A172 (cell line): ENCODE data around the gene CT47C1. TPM values are rescaled to one million over a fixed set of nuclear protein-coding genes. Genes with fewer than 3 reads are reported as not detected.

ENCODE experiments used
- DNase-seq: peaks from one replicate; pipeline ENCODE4 v3.0.0-alpha.2; 2015; ENCODE audit warnings: low spot score
- total RNA-seq: library from RNA; depleted of rRNA; stranded (reverse); fragments of >200 nt; shearing (Covaris generic); gene quantifications from 2 replicates; pipeline ENCODE4 v1.2.3, GENCODE V29; 2014; rRNA removed

The CT47C1 gene
- total RNA-seq, 1 experiment from 2014 or later = not detected

DNA sequence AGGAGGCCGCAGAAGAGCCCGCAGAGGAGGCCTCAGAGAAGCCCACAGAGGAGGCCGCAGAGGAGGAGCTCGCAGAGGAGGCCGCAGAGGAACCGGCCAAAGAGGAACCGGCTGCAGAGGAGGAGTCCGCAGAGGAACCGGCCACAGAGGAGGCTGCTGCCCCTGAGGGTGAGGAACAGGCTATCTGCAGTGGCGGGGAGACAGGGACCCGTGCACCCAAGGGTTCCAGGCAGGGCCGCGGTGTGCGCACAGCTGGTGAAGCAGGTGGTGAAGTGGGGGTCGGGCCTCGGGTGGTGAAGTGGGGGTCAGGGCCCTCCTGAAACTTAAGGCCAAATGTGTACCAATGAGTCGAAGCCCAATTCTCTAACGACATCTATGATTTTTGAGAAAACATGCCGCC lies 1.1 kb downstream of the CT47C1 start:
- no peak for DNase-seq

- no peak for DNase-seq
Measured at GRCh38 chrX:119075270-119076025, 2.7 kb downstream of the CT47C1 start.

DNA sequence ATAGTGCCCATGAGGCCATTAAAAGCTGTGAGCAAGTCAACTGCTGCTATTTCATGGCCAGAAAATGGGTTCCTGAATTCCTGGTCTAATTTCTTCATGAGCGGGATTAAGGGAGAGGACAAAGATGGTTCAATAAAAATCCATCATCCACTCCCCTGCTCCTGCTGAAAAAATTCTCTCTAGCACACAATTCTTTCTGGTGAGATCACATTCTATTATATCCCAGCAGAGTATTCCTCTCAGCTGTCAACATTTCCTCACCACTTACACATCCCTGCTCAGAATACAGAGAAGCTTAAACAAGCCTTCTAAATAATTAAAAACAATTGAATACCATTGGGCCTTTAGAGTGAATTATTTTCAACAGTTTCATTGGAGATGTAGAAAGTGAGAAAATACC lies 9.5 kb downstream of the CT47C1 start:
- no peak for DNase-seq

GRCh38 chrX:119084766-119085165 lies 12.0 kb downstream of the CT47C1 start:
- DNase-seq = no peak

DNA sequence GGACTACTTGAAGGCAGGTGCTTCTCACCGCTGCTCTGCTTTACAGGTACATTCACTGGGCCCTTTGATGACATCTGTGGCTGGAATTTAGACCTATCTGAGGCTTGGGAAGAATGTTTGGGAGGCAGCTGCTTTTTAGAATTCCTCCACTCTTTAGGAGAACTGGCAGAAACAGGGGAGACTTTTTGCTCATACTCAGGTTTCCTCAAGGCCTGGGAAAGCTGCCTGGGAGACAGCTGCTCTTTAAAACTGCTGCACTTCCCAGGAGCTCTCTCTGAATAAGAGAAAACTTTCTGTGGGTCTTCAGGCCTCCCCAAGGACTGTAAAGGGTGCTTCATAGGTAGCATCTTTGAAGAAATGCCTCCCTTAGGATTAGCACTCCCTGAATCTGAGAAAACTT lies 14.3 kb downstream of the CT47C1 start:
- DNase-seq = no peak

DNA sequence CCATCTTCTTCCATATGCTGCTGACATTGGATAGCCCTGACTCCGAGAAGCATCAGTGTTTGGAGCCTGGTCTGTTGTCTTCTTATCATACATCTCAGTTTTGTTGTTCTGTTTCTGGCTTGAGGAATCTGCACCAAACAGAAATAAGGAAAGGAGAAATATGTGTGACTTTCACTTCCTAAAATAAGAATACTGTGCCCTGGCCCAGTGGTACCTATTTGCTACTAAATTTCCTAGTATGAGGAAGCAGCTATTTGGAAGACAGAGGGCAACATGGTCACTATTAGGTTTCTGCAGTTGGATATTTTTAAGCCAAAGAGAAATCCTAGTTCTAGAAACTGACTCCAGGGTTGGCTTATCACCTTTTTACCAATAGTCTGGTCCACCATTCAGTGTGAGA lies 16.8 kb downstream of the CT47C1 start:
- no peak for DNase-seq

- DNase-seq = no peak
Measured at GRCh38 chrX:119090627-119091026, 17.8 kb downstream of the CT47C1 start.

GRCh38 chrX:119093991-119094735 lies 21.4 kb downstream of the CT47C1 start:
- DNase-seq = no peak

GRCh38 chrX:119094819-119095218 lies 22.0 kb downstream of the CT47C1 start:
- DNase-seq = no peak

DNA sequence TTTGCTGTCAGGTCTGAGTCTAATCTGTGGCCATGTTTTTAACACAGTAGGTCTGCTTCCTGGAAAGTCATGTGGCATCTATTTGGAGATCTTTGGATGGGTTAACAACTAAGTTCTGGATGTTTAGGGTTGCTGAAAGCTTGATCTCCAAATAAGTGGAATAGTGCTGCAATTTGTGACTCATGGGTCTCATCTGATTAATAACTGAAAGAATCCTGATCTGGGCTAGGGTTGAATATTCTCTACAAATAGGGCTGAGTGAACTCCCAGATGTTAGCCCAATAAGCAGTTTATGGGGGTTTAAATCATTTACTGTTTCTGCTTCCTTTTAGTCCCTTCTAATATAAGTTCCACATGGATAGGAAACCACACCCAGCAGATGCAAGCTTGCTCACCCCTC lies 23.1 kb downstream of the CT47C1 start:
- no peak for DNase-seq

DNA sequence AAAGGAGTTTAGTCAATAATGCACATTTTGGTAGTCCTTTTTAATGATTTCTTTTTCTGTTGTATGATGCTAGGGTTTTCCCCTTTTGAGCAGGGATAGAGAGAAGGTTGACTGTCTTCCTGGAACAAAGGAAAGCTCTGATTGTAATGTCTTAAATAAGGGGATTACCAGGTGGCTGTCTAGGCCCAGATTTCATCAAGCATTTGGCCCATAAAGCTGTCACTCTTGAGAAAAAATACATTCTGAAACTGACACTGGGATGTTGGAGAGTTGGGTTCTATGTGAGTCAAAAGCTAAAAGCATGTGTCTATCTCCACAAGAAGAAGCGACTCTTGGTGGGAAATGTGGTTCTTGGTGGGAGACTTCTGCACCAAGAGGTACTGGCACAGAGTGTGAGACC lies 28.4 kb downstream of the CT47C1 start:
- DNase-seq = no peak

DNA sequence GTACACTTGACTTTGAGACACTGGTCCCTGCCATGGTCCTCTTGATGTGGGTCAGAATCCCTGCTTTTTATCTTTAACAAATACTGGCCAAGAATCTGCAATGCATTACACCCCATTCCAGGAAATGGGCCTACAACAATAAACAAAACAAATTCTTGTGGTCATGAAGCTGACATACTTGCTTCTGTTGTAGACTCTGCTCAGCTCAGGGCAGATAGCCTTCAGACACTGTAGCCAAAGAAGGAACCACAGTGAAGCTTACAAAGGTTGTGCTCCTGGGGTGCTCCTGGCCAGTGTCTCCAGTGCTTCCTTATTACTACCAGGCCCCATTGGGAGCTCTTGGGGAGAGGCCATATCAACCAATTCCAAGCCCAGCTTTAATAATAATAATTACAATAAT lies 33.0 kb downstream of the CT47C1 start:
- DNase-seq = peak; percentile 1

DNA sequence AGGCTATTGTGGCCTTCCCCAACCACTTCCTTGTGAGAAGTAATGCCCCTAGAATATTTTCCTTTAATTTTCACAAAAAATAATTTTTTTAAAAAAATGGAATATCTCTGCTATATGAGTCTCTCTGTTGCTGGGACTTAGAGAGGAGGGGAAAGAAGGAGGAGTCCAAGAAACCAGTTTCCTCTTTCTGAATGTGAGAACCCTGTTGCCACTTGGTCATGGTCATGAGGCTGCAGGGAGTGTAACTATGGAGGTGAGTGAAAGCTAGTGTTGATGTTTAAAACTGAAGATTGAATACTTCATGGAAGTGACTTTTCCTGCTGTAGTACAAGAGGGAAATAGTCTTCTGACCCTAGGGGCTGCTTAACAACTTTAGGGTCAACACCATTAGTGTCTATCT lies 34.4 kb downstream of the CT47C1 start:
- no peak for DNase-seq

GRCh38 chrX:119118780-119119395 lies 46.1 kb downstream of the CT47C1 start:
- peak; percentile 5 for DNase-seq

GRCh38 chrX:119121341-119121740 lies 48.5 kb downstream of the CT47C1 start:
- DNase-seq = no peak

Other genes starting within 250 kb of the CT47C1 start
- 0.05 TPM in 1 of 2 replicates, not detected in the other for gene ZCCHC12, start 249.2 kb upstream of the CT47C1 start, total RNA-seq
- gene LONRF3, start 98.4 kb upstream of the CT47C1 start, total RNA-seq = 2.8 and 3.3 TPM in 2 replicates
- 0.10 TPM in 1 of 2 replicates, not detected in the other for gene KIAA1210, start 54.8 kb downstream of the CT47C1 start, total RNA-seq
- gene PGRMC1, start 163.3 kb downstream of the CT47C1 start, total RNA-seq = 79.5 and 85.1 TPM in 2 replicates